PC-3 (cell line): Measurements from ENCODE around the gene MYOF. TPM values are rescaled to one million over a fixed set of nuclear protein-coding genes. Genes with fewer than 3 reads are reported as not detected.

Source experiments
- ATAC-seq: fragments of 200-7000 bp; cut with Tn5 transposase; 2 replicates; pipeline ENCODE4 v1.9.1; 2020; ENCODE audit warnings: mild to moderate bottlenecking, moderate library complexity
- BruUV-seq: library from RNA; stranded (reverse); fragments of 400-500 nt; replicated peaks from 2 replicates; lab custom pipeline; 2021; lab: Mats Ljungman, UMichigan
- CTCF ChIA-PET: fragments of 300-600 bp; sonication (Branson Sonifier 250); formaldehyde crosslinking; loops from one replicate; lab custom pipeline; 2022; ENCODE audit warnings: antibody characterized with exemption; lab: Charles Lee
- POLR2A ChIA-PET: fragments of 300-600 bp; sonication (Branson Sonifier 250); formaldehyde crosslinking; loops from one replicate; lab custom pipeline; 2022; ENCODE audit warnings: antibody characterized with exemption; ENCODE audit not compliant: unreplicated experiment; lab: Charles Lee
- DNase-seq: peaks from one replicate; pipeline ENCODE4 v3.0.0-alpha.2; 2015
- H2AFZ ChIP-seq: fragments of 300-600 bp; sonication (generic); 2 replicates; pipeline ENCODE4 v1.6.0; 2016; ENCODE audit warnings: antibody characterized with exemption, low read length
- H3F3A ChIP-seq: fragments of 300-600 bp; sonication (generic); one replicate; pipeline ENCODE4 v1.6.0; 2017; ENCODE audit warnings: antibody characterized with exemption, low read length, control low read depth, mild to moderate bottlenecking; ENCODE audit not compliant: unreplicated experiment
- H3K27ac ChIP-seq: fragments of 300-600 bp; sonication (generic); 2 replicates; pipeline ENCODE4 v1.5.1; 2016; ENCODE audit warnings: mild to moderate bottlenecking, low read length
- H3K27me3 ChIP-seq: fragments of 300-600 bp; sonication (generic); 2 replicates; pipeline ENCODE4 v1.6.1; 2016; ENCODE audit warnings: low read length, mixed read lengths
- H3K36me3 ChIP-seq: fragments of 300-600 bp; sonication (generic); 2 replicates; pipeline ENCODE4 v1.6.1; 2016; ENCODE audit warnings: low read depth, mixed run types, low read length, mixed read lengths
- H3K4me1 ChIP-seq: fragments of 300-600 bp; sonication (generic); 2 replicates; pipeline ENCODE4 v1.5.1; 2016; ENCODE audit warnings: low read length; ENCODE audit not compliant: insufficient read depth
- H3K4me2 ChIP-seq: fragments of 300-600 bp; sonication (generic); 2 replicates; pipeline ENCODE4 v1.6.0; 2016; ENCODE audit warnings: low read length
- H3K4me3 ChIP-seq: fragments of 300-600 bp; sonication (generic); 2 replicates; pipeline ENCODE4 v1.5.1; 2016; ENCODE audit warnings: mild to moderate bottlenecking, low read length, mixed read lengths
- H3K79me2 ChIP-seq: fragments of 300-600 bp; sonication (generic); 2 replicates; pipeline ENCODE4 v1.6.1; 2017; ENCODE audit warnings: low read length, mixed read lengths
- H3K9ac ChIP-seq: fragments of 300-600 bp; sonication (generic); 2 replicates; pipeline ENCODE4 v1.6.0; 2016; ENCODE audit warnings: mild to moderate bottlenecking, low read length
- H3K9me2 ChIP-seq: fragments of 300-600 bp; sonication (generic); replicated peaks from 2 replicates; pipeline ENCODE4 v1.6.1; 2016; ENCODE audit warnings: mixed run types, low read length, mixed read lengths
- H3K9me3 ChIP-seq: fragments of 300-600 bp; sonication (generic); 2 replicates; pipeline ENCODE4 v1.6.1; 2016; ENCODE audit warnings: low read length, mixed read lengths
- H4K20me1 ChIP-seq: fragments of 300-600 bp; sonication (generic); 2 replicates; pipeline ENCODE4 v1.6.1; 2016; ENCODE audit warnings: low read length, mixed read lengths
- CTCF ChIP-seq: fragments of 300-600 bp; sonication (generic); conservative IDR thresholded peaks from 2 replicates; pipeline ENCODE4 v1.5.1; 2017; ENCODE audit warnings: antibody characterized with exemption, low read depth, mild to moderate bottlenecking, low read length
- EZH2 ChIP-seq: fragments of 300-600 bp; sonication (generic); IDR thresholded peaks from one replicate; pipeline ENCODE4 v1.6.1; 2017; ENCODE audit warnings: antibody characterized with exemption, mild to moderate bottlenecking, low read length; ENCODE audit not compliant: unreplicated experiment
- EZH2phosphoT487 ChIP-seq: fragments of 300-600 bp; sonication (generic); IDR thresholded peaks from 2 replicates; pipeline ENCODE4 v1.6.1; 2018; ENCODE audit warnings: mild to moderate bottlenecking, antibody characterized with exemption, low read length, borderline replicate concordance
- intact Hi-C: fragments of 100-400 bp; cut with micrococcal nuclease; formaldehyde crosslinking; loops from 2 replicates; pipeline ENCODE4 v1.9.0; 2023
- total RNA-seq: library from RNA; depleted of rRNA; stranded (reverse); fragments of >200 nt; gene quantifications from 2 replicates; pipeline ENCODE4 v1.2.3, GENCODE V29; 2014

The MYOF gene
- total RNA-seq, 1 experiment from 2014 or later: 174 TPM

GRCh38 chr10:93498166-93498565, 16.0 kb upstream of the MYOF start:
- Histone ChIP-seq H3K36me3 (peaks cover 4% of the 10 kb centered on the region; the same call in 1 of the 2 replicates), H3K79me2 (peaks cover 55% of the 10 kb centered on the region), H3K9me3 (no peaks in the 10 kb centered on the region), H2AFZ (no peak overlapping the region), H3K27me3 (no peaks in the 10 kb centered on the region), H3F3A (no peaks in the 10 kb centered on the region), H4K20me1 (no peaks in the 10 kb centered on the region), H3K4me3 (peak overlapping the region; percentile 98), H3K9ac (no peak overlapping the region), H3K27ac (no peak overlapping the region), H3K4me2 (peak overlapping the region; percentile 89), H3K4me1 (peaks cover 12% of the 10 kb centered on the region; the same call in 1 of the 2 replicates), H3K9me2 (no peaks in the 10 kb centered on the region)
- TF ChIP-seq EZH2: no peak
- TF ChIP-seq CTCF: no peak
- no peak for TF ChIP-seq EZH2phosphoT487
- TSS peak; percentile 29 for BruUV-seq
- no peak for DNase-seq
- intact Hi-C loops: no loop called here
- POLR2A ChIA-PET: no interaction called here
- CTCF ChIA-PET: no interaction called here
- no peak for ATAC-seq

GRCh38 chr10:93496322-93497041, 14.3 kb upstream of the MYOF start, which contains the start of gene CEP55:
Gene CEP55, plus strand, starts transcription at chr10:93496612. Its CDS starts 3,440 bp downstream, at chr10:93500052.
- ATAC-seq: peak; percentile 98
- CTCF ChIA-PET: interaction anchor here (0.5 to 0.6 kb wide), 2 partner anchors 14 to 16 kb away, joined by 4 read pairs; no protein-coding TSS in a partner anchor

More at GRCh38 chr10:93496322-93497041, 14.3 kb upstream of the MYOF start, which contains the start of gene CEP55:
- H3K4me2 ChIP-seq: peak within 1 kb of the TSS; percentile 89
- H4K20me1 ChIP-seq: no peaks in the 10 kb centered on the region
- no TSS peak for BruUV-seq
- DNase-seq: peak; percentile 93
- H2AFZ ChIP-seq: peak within 1 kb of the TSS; percentile 87
- H3K36me3 ChIP-seq: no peaks in the 10 kb centered on the region; the same call in 1 of the 2 replicates
- no peaks in the 10 kb centered on the region for H3F3A ChIP-seq
- POLR2A ChIA-PET: interaction anchor here (0.6 kb wide), 1 partner anchor 50 kb away, joined by 4 read pairs; no protein-coding TSS in a partner anchor
- H3K4me1 ChIP-seq: peaks cover 12% of the 10 kb centered on the region; the same call in 1 of the 2 replicates
- no peaks in the 10 kb centered on the region for H3K27me3 ChIP-seq
- peak within 1 kb of the TSS; percentile 88 for H3K9ac ChIP-seq
- H3K9me3 ChIP-seq: no peaks in the 10 kb centered on the region
- H3K79me2 ChIP-seq: peaks cover 49% of the 10 kb centered on the region
- peak within 1 kb of the TSS; percentile 67 for H3K27ac ChIP-seq
- intact Hi-C loops: no loop called here
- H3K9me2 ChIP-seq: no peaks in the 10 kb centered on the region
- H3K4me3 ChIP-seq: peak within 1 kb of the TSS; percentile 98
- TF ChIP-seq EZH2: no peak
- no peak for TF ChIP-seq CTCF
- TF ChIP-seq EZH2phosphoT487: no peak
